Pericardium fibroblast (primary cell): Measurements from ENCODE around the gene MAGIX. TPM values are rescaled to one million over a fixed set of nuclear protein-coding genes. Genes with fewer than 3 reads are reported as not detected.

Source experiments
- total RNA-seq: library from RNA; depleted of rRNA; stranded (reverse); fragments of >200 nt; gene quantifications from 2 replicates; pipeline ENCODE4 v1.2.3, GENCODE V29; 2015

The MAGIX gene
- total RNA-seq = 0.93 and 1.0 TPM in 2 replicates

DNA sequence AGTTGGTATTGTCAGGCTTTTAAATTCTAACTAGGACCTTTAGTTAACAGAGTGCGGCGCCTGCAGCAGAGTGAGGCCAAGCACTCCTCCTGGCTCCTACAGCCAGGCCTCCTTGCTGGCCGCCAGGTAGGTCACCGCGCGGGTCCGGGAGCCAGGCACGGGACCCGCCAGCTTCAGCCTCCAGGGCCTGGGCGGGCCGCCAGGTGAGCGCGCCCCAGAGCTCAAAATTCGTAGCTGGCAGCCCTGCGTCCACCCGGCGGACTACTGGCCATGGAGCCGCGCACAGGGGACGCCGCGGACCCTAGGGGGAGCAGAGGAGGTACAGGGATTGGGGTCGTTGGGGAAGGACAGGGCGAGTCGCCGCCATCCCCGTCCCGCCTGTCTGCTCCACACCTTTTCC lies at the start of gene MAGIX:
TSS of gene MAGIX (plus strand) at position 139 of the 400 bp plus-strand sequence. CDS start at position 271, 132 bp downstream.

DNA sequence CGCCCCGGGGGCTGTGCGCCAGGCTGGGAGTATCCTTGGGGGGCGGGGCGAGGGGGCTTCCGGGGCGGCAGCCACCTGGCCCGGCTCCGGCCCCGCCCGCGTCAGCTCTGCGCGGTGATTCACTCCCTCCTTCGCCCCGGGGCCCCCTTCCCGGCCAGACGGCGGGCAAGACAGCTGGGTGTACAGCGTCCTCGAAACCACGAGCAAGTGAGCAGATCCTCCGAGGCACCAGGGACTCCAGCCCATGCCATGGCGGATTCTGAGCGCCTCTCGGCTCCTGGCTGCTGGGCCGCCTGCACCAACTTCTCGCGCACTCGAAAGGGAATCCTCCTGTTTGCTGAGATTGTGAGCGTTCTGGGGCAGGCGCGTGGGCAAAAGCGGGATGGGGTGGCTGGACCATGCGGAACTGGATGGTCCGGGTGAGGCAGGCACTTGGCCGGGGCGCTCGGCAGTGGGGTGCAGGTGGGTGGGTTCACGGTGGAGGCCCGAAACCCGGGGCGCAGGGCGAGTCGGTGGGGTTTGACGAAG lies 9.3 kb downstream of the MAGIX start, which contains the start of gene PLP2:
TSS of gene PLP2 (plus strand) at position 147 of the 528 bp plus-strand sequence. CDS start at position 250, 103 bp downstream.

DNA sequence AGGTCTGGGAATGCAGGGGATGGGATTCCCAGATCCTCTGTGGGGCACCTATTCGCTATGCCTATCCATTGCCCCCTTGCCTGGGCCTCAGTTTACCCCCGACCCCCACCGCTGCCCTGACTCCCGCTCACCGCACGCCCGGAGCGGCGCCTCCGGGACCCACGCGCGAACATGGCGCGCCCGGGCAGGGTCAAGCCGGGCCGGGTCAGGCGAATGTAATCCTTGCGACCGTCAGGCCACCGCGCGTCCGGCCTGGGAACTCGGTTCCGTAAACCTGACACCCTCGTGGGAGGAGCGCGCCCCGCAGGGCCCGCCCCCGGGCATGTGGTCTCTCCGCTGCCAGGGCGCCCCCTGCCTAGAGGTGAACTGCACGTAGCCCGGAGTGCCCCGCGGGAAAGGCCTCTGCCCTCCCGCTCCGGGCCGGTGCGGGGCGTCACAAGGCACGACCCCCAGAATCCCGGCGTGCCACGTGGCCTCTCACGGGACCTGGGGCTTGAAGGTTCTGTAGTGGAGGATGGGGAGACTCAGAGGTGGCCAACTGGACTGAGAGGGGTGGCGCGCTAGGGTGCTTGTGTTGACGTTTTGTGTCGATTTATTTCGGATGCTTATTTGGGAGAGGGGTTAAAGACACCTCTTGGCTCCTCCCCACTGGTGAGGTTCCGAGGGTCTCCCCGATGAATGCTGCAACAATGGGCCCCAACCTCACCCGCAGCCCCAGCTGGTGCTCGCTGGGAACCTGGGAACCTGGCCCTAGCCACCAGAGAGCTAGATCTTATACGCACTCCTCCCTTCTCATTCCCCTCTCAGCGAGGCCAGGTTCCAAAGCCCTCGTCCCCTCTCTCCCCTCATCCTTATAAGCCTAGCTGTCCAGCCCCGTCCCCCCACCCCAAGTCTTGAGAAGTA lies 23.8 kb downstream of the MAGIX start, which contains the start of gene PRICKLE3:
TSS of gene PRICKLE3 (minus strand) at position 249 of the 903 bp plus-strand sequence. CDS start at position 173, 76 bp downstream.

DNA sequence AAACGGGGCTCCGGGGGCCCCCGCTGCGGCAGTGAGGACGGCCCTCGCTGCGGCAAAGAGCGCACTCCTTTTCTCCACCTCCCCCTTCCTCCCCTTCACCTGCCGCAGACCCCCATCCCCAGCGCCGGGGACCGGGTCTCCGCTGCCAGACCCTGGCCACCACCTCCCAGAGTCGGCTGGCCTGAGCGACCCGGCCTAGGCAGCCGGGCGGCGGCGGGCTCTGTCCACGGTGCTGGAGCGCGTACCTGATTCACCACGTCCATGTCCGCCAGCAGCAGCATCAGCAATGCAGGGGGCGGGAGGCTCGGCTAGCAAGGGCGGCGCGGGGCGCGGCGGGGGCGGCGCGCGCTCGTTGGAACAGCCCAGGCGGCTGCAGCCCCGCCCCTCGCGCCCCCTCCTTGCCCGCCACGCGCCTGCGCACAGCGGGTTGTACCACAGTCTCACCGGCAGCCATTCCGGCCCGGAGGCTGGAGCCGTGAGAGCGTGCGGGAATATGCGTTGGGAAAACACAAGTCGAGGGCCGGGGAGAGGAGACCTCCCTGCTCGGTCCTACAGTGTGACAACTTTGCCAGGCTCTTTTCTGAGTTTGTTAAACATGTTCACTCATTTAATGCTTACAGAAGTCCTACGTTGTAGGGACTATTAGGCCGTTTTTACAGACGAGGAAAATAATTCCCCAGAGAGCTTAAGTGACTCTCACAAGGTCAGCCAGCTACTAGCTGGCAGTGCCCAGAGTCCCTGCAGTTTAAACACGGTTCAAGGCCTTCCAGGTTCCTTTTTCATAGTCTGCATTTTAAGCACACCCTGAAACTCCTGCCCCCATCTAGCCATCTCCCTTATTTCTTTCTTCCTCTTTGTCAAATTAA lies 37.6 kb downstream of the MAGIX start, which contains the start of gene SYP:
TSS of gene SYP (minus strand) at position 288 of the 866 bp plus-strand sequence. CDS start at position 281, 7 bp downstream.

Other genes starting within 250 kb of the MAGIX start
- 0.77 and 3.2 TPM in 2 replicates for gene PIM2, start 243.7 kb upstream of the MAGIX start, total RNA-seq
- gene OTUD5, start 205.2 kb upstream of the MAGIX start, total RNA-seq = 34.2 and 36.8 TPM in 2 replicates
- gene KCND1, start 190.9 kb upstream of the MAGIX start, total RNA-seq = 2.0 and 3.5 TPM in 2 replicates
- 8.5 and 20.9 TPM in 2 replicates for gene GRIPAP1, start 160.5 kb upstream of the MAGIX start, total RNA-seq
- gene TFE3, start 119.4 kb upstream of the MAGIX start, total RNA-seq = 39.6 and 59.0 TPM in 2 replicates
- 1.1 and 1.5 TPM in 2 replicates for gene CCDC120, start 103.8 kb upstream of the MAGIX start, total RNA-seq
- 38.2 and 38.6 TPM in 2 replicates for gene PRAF2, start 88.8 kb upstream of the MAGIX start, total RNA-seq
- gene WDR45, start 82.9 kb upstream of the MAGIX start, total RNA-seq = 54.2 and 77.4 TPM in 2 replicates
- 19.0 and 19.7 TPM in 2 replicates for gene GPKOW, start 39.0 kb upstream of the MAGIX start, total RNA-seq
- 42.6 and 63.9 TPM in 2 replicates for gene PLP2, start 9.1 kb downstream of the MAGIX start, total RNA-seq
- gene PRICKLE3, start 23.6 kb downstream of the MAGIX start, total RNA-seq = 7.1 and 15.0 TPM in 2 replicates
- gene SYP, start 37.4 kb downstream of the MAGIX start, total RNA-seq = 0.23 and 1.4 TPM in 2 replicates
- not detected in 2 replicates for gene CACNA1F, start 70.6 kb downstream of the MAGIX start, total RNA-seq
- gene CCDC22, start 72.7 kb downstream of the MAGIX start, total RNA-seq = 13.0 and 13.7 TPM in 2 replicates
- gene FOXP3, start 102.0 kb downstream of the MAGIX start, total RNA-seq = not detected in 2 replicates
- gene PPP1R3F, start 107.0 kb downstream of the MAGIX start, total RNA-seq = 6.0 and 16.3 TPM in 2 replicates
- not detected in 2 replicates for gene GAGE10, start 140.9 kb downstream of the MAGIX start, total RNA-seq
- not detected in 2 replicates for gene GAGE12J, start 159.3 kb downstream of the MAGIX start, total RNA-seq
- not detected in 2 replicates for gene GAGE13, start 168.8 kb downstream of the MAGIX start, total RNA-seq